Activated CD8-positive, alpha-beta T cell treated with anti-CD3 and anti-CD28 coated beads, Interleukin-2, amount 10 ng/mL, durations not matched to agents 7 days and 5 days (primary cell): ENCODE measurements around the gene MRPS6. TPM values are rescaled to one million over a fixed set of nuclear protein-coding genes. Genes with fewer than 3 reads are reported as not detected.
A peak's percentile ranks its signal among the peaks of the same experiment; 100 is the strongest.

ENCODE experiments used
- ATAC-seq: fragments of 150-1000 bp; cut with Tn5 transposase; one replicate; pipeline ENCODE4 v1.10.0; 2021; ENCODE audit warnings: moderate library complexity
- CTCF ChIA-PET: fragments of 350-600 bp; sonication (Branson Sonifier 250); formaldehyde crosslinking; loops from one replicate; lab custom pipeline; 2021; ENCODE audit warnings: antibody characterized with exemption; lab: Charles Lee
- POLR2A ChIA-PET: fragments of 350-600 bp; sonication (Branson Sonifier 250); formaldehyde crosslinking; loops from one replicate; lab custom pipeline; 2021; ENCODE audit warnings: antibody characterized with exemption; lab: Charles Lee
- DNase-seq: peaks from one replicate; pipeline ENCODE4 v3.0.0-alpha.2; 2020
- H3K27ac Mint-ChIP-seq: one replicate; pipeline ENCODE4 v1.8.0; 2021; ENCODE audit warnings: mild to moderate bottlenecking, mixed read lengths
- H3K27me3 Mint-ChIP-seq: one replicate; pipeline ENCODE4 v1.8.0; 2021; ENCODE audit warnings: low read depth, mixed read lengths
- H3K36me3 Mint-ChIP-seq: one replicate; pipeline ENCODE4 v1.8.0; 2021; ENCODE audit warnings: low read depth, mixed read lengths
- H3K4me1 Mint-ChIP-seq: one replicate; pipeline ENCODE4 v1.8.0; 2021; ENCODE audit warnings: low read depth, mixed read lengths
- H3K4me3 Mint-ChIP-seq: one replicate; pipeline ENCODE4 v1.8.0; 2021; ENCODE audit warnings: mild to moderate bottlenecking, mixed read lengths
- H3K9me3 Mint-ChIP-seq: one replicate; pipeline ENCODE4 v1.8.0; 2022; ENCODE audit warnings: mixed read lengths; ENCODE audit not compliant: insufficient read depth
- total RNA-seq, 2 experiments: library from RNA; stranded (reverse); gene quantifications; one replicate each; pipeline ENCODE4 v1.2.3, GENCODE V29; 2021

MRPS6 gene
- total RNA-seq, result 10 to 100 TPM; 80.2 to 84.3 TPM

GRCh38 chr21:34073032-34073748 lies at the start of gene MRPS6, which contains the start of gene SLC5A3:
MRPS6 (plus strand) TSS chr21:34073578; CDS start chr21:34073701, 123 bp downstream.
SLC5A3 (plus strand) TSS chr21:34073578; CDS start chr21:34095199, 21,621 bp downstream.
- Mint-ChIP-seq H3K9me3 (no peaks in the 10 kb centered on the region), H3K36me3 (peaks cover 36% of the 10 kb centered on the region), H3K27me3 (peaks cover 4% of the 10 kb centered on the region), H3K4me1 (peaks cover 44% of the 10 kb centered on the region), H3K27ac (peak within 1 kb of the TSS; percentile 75), H3K4me3 (peak within 1 kb of the TSS; percentile 92)
- ATAC-seq (peak; percentile 72), DNase-seq (peak; percentile 75)
- ChIA-PET POLR2A (interaction anchor here (0.6 to 5.1 kb wide), 9 partner anchors 10 to 149 kb away, joined by 3 to 42 read pairs (median 4); no protein-coding TSS in a partner anchor), CTCF (interaction anchor here (1.1 to 6.6 kb wide), 10 partner anchors 13 to 274 kb away, joined by 3 to 63 read pairs (median 4); no protein-coding TSS in a partner anchor)

- no peak overlapping the region for H3K4me3 Mint-ChIP-seq
- CTCF ChIA-PET, result interaction anchor here (1.1 to 3.7 kb wide), 3 partner anchors 69 to 175 kb away, joined by 3 to 21 read pairs (median 3); no protein-coding TSS in a partner anchor
- POLR2A ChIA-PET, result interaction anchor here (0.5 to 1.1 kb wide), 3 partner anchors 70 to 324 kb away, joined by 3 to 5 read pairs (median 3); no protein-coding TSS in a partner anchor
- peaks cover 25% of the 10 kb centered on the region for H3K4me1 Mint-ChIP-seq
- peak; percentile 28 for DNase-seq
- H3K27me3 Mint-ChIP-seq, result no peaks in the 10 kb centered on the region
- no peak overlapping the region for H3K27ac Mint-ChIP-seq
- H3K36me3 Mint-ChIP-seq, result peaks cover 14% of the 10 kb centered on the region
- peaks cover 7% of the 10 kb centered on the region for H3K9me3 Mint-ChIP-seq
- ATAC-seq, result peak; percentile 31
Measured at GRCh38 chr21:34023691-34024373, 49.5 kb upstream of the MRPS6 start.

- H3K4me3 Mint-ChIP-seq, result no peak overlapping the region
- no peaks in the 10 kb centered on the region for H3K27me3 Mint-ChIP-seq
- H3K4me1 Mint-ChIP-seq, result peaks cover 20% of the 10 kb centered on the region
- no peak for DNase-seq
- POLR2A ChIA-PET, result interaction anchor here (0.5 to 1.1 kb wide), 2 partner anchors 71 to 324 kb away, joined by 3 read pairs; no protein-coding TSS in a partner anchor
- H3K36me3 Mint-ChIP-seq, result peaks cover 14% of the 10 kb centered on the region
- ATAC-seq, result no peak
- H3K27ac Mint-ChIP-seq, result no peak overlapping the region
- CTCF ChIA-PET, result interaction anchor here (1.3 to 3.7 kb wide), 2 partner anchors 100 to 175 kb away, joined by 3 to 21 read pairs; no protein-coding TSS in a partner anchor
- H3K9me3 Mint-ChIP-seq, result peaks cover 7% of the 10 kb centered on the region
Measured at GRCh38 chr21:34024374-34024693, 49.0 kb upstream of the MRPS6 start.

- ChIA-PET CTCF (no interaction called here), POLR2A (no interaction called here)
- Mint-ChIP-seq H3K4me3 (no peak overlapping the region), H3K9me3 (no peaks in the 10 kb centered on the region), H3K27me3 (no peaks in the 10 kb centered on the region), H3K36me3 (no peaks in the 10 kb centered on the region), H3K4me1 (peaks cover 15% of the 10 kb centered on the region), H3K27ac (no peak overlapping the region)
- no peak for DNase-seq
- ATAC-seq, result no peak
Measured at GRCh38 chr21:34027721-34028461, 45.5 kb upstream of the MRPS6 start.

DNA sequence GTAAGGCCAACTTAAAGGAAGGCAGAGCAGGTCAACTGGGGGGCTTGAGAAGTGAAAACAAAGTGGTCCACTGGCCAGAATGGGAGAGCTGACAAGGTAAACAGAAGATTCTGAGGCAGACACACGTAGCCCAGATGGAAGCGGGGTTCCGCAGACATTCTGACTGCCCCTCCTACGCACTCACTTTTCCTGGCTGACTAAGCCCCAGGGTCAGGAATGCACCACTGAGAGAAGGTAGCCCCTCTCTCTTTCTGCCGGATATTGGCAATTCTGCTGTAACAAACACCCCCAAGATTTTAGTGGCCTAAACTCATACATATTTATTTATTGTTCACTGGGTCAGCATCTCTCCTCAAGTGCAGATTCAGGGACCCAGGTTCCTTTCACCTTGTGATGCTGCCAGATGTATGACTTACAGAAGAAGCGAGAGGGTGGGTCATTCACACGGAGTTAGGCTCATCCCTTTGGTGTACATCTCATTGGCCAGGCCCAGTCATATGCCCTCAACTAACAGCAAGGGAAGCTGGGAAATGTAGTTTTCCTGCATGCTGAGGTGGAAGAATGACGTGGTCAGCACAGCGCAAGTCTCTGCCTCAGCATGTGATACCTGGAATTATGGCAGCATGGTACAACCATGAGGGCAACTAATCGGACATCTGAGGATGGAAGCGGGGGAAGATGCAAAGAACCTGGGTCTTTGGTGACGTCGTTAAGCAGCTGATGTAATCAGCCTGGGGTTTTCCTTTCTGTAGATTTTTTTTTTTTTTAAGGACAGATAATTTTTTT lies 43.4 kb upstream of the MRPS6 start:
- ATAC-seq (peak; percentile 75), DNase-seq (peak; percentile 45)
- ChIA-PET CTCF (no interaction called here), POLR2A (interaction anchor here (1.0 kb wide), 1 partner anchor 81 kb away, joined by 4 read pairs; no protein-coding TSS in a partner anchor)
- Mint-ChIP-seq H3K36me3 (no peaks in the 10 kb centered on the region), H3K9me3 (no peaks in the 10 kb centered on the region), H3K4me1 (peaks cover 20% of the 10 kb centered on the region), H3K4me3 (no peak overlapping the region), H3K27ac (peak overlapping the region; percentile 69), H3K27me3 (no peaks in the 10 kb centered on the region)

GRCh38 chr21:34031835-34032370 lies 41.5 kb upstream of the MRPS6 start:
- ChIA-PET POLR2A (no interaction called here), CTCF (no interaction called here)
- DNase-seq (no peak), ATAC-seq (no peak)
- no peak overlapping the region for H3K27ac Mint-ChIP-seq
- H3K36me3 Mint-ChIP-seq, result peaks cover 3% of the 10 kb centered on the region
- H3K4me1 Mint-ChIP-seq, result peaks cover 20% of the 10 kb centered on the region
- no peak overlapping the region for H3K4me3 Mint-ChIP-seq
- peaks cover 4% of the 10 kb centered on the region for H3K27me3 Mint-ChIP-seq
- H3K9me3 Mint-ChIP-seq, result peaks cover 4% of the 10 kb centered on the region

GRCh38 chr21:34034369-34035014 lies 38.9 kb upstream of the MRPS6 start:
- Mint-ChIP-seq H3K9me3 (peaks cover 4% of the 10 kb centered on the region), H3K36me3 (peaks cover 7% of the 10 kb centered on the region), H3K4me3 (no peak overlapping the region), H3K27me3 (peaks cover 4% of the 10 kb centered on the region), H3K27ac (no peak overlapping the region), H3K4me1 (peaks cover 20% of the 10 kb centered on the region)
- ATAC-seq (no peak), DNase-seq (no peak)
- CTCF ChIA-PET, result no interaction called here
- POLR2A ChIA-PET, result no interaction called here

GRCh38 chr21:34035619-34036354 lies 37.6 kb upstream of the MRPS6 start:
- H3K4me1 Mint-ChIP-seq, result peaks cover 16% of the 10 kb centered on the region
- H3K27me3 Mint-ChIP-seq, result peaks cover 4% of the 10 kb centered on the region
- DNase-seq, result no peak
- H3K4me3 Mint-ChIP-seq, result no peak overlapping the region
- H3K27ac Mint-ChIP-seq, result peak overlapping the region; percentile 6
- CTCF ChIA-PET, result no interaction called here
- POLR2A ChIA-PET, result no interaction called here
- peaks cover 7% of the 10 kb centered on the region for H3K36me3 Mint-ChIP-seq
- ATAC-seq, result no peak
- peaks cover 4% of the 10 kb centered on the region for H3K9me3 Mint-ChIP-seq

- DNase-seq (no peak), ATAC-seq (no peak)
- Mint-ChIP-seq H3K36me3 (peaks cover 7% of the 10 kb centered on the region), H3K4me3 (no peak overlapping the region), H3K27me3 (peaks cover 6% of the 10 kb centered on the region), H3K4me1 (peaks cover 11% of the 10 kb centered on the region), H3K27ac (no peak overlapping the region), H3K9me3 (peaks cover 4% of the 10 kb centered on the region)
- POLR2A ChIA-PET, result no interaction called here
- CTCF ChIA-PET, result no interaction called here
Measured at GRCh38 chr21:34037009-34037795, 36.2 kb upstream of the MRPS6 start.
